Fibroblast of villous mesenchyme (primary cell): ENCODE measurements around the gene FOXB2. TPM values are rescaled to one million over a fixed set of nuclear protein-coding genes. Genes with fewer than 3 reads are reported as not detected.

Experiments used
- DNase-seq: peaks from one replicate; pipeline ENCODE4 v3.0.0-alpha.2; 2010; ENCODE audit warnings: low read depth
- H3K4me3 ChIP-seq: 2 replicates; pipeline ENCODE4 v1.5.1; 2011; ENCODE audit warnings: low read depth, mild to moderate bottlenecking, low read length
- CTCF ChIP-seq: IDR thresholded peaks from 2 replicates; pipeline ENCODE4 v1.5.1; 2012; ENCODE audit warnings: low read depth, mild to moderate bottlenecking, low read length; ENCODE audit not compliant: insufficient read depth
- total RNA-seq: library from RNA; depleted of rRNA; stranded (reverse); fragments of >200 nt; gene quantifications from 2 replicates; pipeline ENCODE4 v1.2.3, GENCODE V29; 2012

The FOXB2 gene
- total RNA-seq, 1 donor: not detected

- no peak overlapping the region for H3K4me3 ChIP-seq
- no peak for TF ChIP-seq CTCF
- DNase-seq: no peak
Measured at GRCh38 chr9:77020413-77021290, 1.2 kb downstream of the FOXB2 start.

- DNase-seq: no peak
- H3K4me3 ChIP-seq: no peak overlapping the region
- TF ChIP-seq CTCF: no peak
Measured at GRCh38 chr9:77021291-77021894, 1.9 kb downstream of the FOXB2 start.

- TF ChIP-seq CTCF: no peak
- H3K4me3 ChIP-seq: no peak overlapping the region
- no peak for DNase-seq
Measured at GRCh38 chr9:77021922-77022782, 2.7 kb downstream of the FOXB2 start.

GRCh38 chr9:77022783-77023440 is 3.5 kb downstream of the FOXB2 start:
- no peak for DNase-seq
- H3K4me3 ChIP-seq: no peak overlapping the region
- no peak for TF ChIP-seq CTCF

- DNase-seq: no peak
- TF ChIP-seq CTCF: no peak
Measured at GRCh38 chr9:77023726-77024125, 4.3 kb downstream of the FOXB2 start.

More at GRCh38 chr9:77023726-77024125, 4.3 kb downstream of the FOXB2 start:
- no peak overlapping the region for H3K4me3 ChIP-seq
